Measurements from ENCODE around the gene ZNF483. TPM values are rescaled to one million over a fixed set of nuclear protein-coding genes. Genes with fewer than 3 reads are reported as not detected.

The ZNF483 gene
- total and polyA plus RNA-seq, 9 of the 15 experiments (the other 6 are each of a cell fraction or from before 2014, with no cell fraction given): 0.04 to 1.0 (median 0.38) TPM

- TF ChIP-seq ZNF518B (CRISPR knock-in tag; IDR thresholded peaks at IDR 0.05): no peak
- TF ChIP-seq, protein P1, sequence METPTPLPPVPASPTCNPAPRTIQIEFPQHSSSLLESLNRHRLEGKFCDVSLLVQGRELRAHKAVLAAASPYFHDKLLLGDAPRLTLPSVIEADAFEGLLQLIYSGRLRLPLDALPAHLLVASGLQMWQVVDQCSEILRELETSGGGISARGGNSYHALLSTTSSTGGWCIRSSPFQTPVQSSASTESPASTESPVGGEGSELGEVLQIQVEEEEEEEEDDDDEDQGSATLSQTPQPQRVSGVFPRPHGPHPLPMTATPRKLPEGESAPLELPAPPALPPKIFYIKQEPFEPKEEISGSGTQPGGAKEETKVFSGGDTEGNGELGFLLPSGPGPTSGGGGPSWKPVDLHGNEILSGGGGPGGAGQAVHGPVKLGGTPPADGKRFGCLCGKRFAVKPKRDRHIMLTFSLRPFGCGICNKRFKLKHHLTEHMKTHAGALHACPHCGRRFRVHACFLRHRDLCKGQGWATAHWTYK (CRISPR knock-in tag; IDR thresholded peaks at IDR 0.05): no peak
- TF ChIP-seq POLR2B (IDR thresholded peaks at IDR 0.05; ENCODE audit: low read depth, partially characterized antibody): peak; percentile 50
- no peak for TF ChIP-seq TSC22D4 (tag; IDR thresholded peaks at IDR 0.05)
- TF ChIP-seq BDP1 (IDR thresholded peaks at IDR 0.05; ENCODE audit: insufficient read depth, insufficient read length): no peak
- TF ChIP-seq MAX (CRISPR knock-in tag; IDR thresholded peaks at IDR 0.05): peak; percentile 80
- TF ChIP-seq TBL1XR1 (IDR thresholded peaks at IDR 0.05; ENCODE audit: low read length in 2 of 2): no peak
- 0 out of 2 replicates have a peak, but pooled peaks have one; percentile 8 for TF ChIP-seq NFIC (IDR thresholded peaks at IDR 0.05)
- no peak for TF ChIP-seq FOXM1 (IDR thresholded peaks at IDR 0.05; ENCODE audit: low read depth)
- TF ChIP-seq FOXM1 (CRISPR knock-in tag; IDR thresholded peaks at IDR 0.05; ENCODE audit: low read depth): no peak; the same call in 1 of the 2 replicates
- no peak for TF ChIP-seq ZNF589 (CRISPR knock-in tag; IDR thresholded peaks at IDR 0.05; ENCODE audit: low read depth)
- TF ChIP-seq JUN (IDR thresholded peaks at IDR 0.05; ENCODE audit: borderline replicate concordance, low read depth, low read length): no peak
- no peak for TF ChIP-seq JUN (CRISPR knock-in tag; IDR thresholded peaks at IDR 0.05; ENCODE audit: borderline replicate concordance)
- TF ChIP-seq BHLHE40 (IDR thresholded peaks at IDR 0.05; ENCODE audit: low read length): no peak
- TF ChIP-seq CREB1 (IDR thresholded peaks at IDR 0.05): no peak
- no peak for TF ChIP-seq CREB1 (CRISPR knock-in tag; IDR thresholded peaks at IDR 0.05)
- no peak for TF ChIP-seq KLF10 (CRISPR knock-in tag; IDR thresholded peaks at IDR 0.05)
- TF ChIP-seq KDM5B (IDR thresholded peaks at IDR 0.05; ENCODE audit: insufficient replicate concordance, low read depth, low read length): peak; percentile 62
- no peak for TF ChIP-seq ZNF3 (CRISPR knock-in tag; IDR thresholded peaks at IDR 0.05)
- TF ChIP-seq HDGF (IDR thresholded peaks at IDR 0.05): no peak
- TF ChIP-seq ETS1 (conservative IDR thresholded peaks at IDR 0.05; ENCODE audit: control insufficient read depth, low read depth, low read length): no peak
- TF ChIP-seq SIX5 (IDR thresholded peaks at IDR 0.05; ENCODE audit: borderline replicate concordance in 1 of 2, insufficient read depth in 1 of 2, low read depth in 1 of 2, low read length in 2 of 2): no peak
Observed at GRCh38 chr9:111483858-111484571, 41.0 kb upstream of the ZNF483 start, which contains the start of gene ECPAS (continued).

All from K562 (cell line).